Hepatocyte (in vitro differentiated cells): ENCODE data around the gene ST6GALNAC2. TPM values are rescaled to one million over a fixed set of nuclear protein-coding genes. Genes with fewer than 3 reads are reported as not detected.

Experiments used
- DNase-seq: peaks from one replicate; pipeline ENCODE4 v3.0.0-alpha.2; 2016; ENCODE audit warnings: low spot score
- H2AFZ ChIP-seq: fragments of 200-600 bp; sonication (generic); 2 replicates; pipeline ENCODE4 v1.6.0; 2016; ENCODE audit warnings: antibody characterized with exemption, mild to moderate bottlenecking
- H3K27ac ChIP-seq: fragments of 200-600 bp; sonication (generic); 2 replicates; pipeline ENCODE4 v1.5.1; 2016; ENCODE audit warnings: mild to moderate bottlenecking
- H3K27me3 ChIP-seq: fragments of 200-600 bp; sonication (generic); 2 replicates; pipeline ENCODE4 v1.6.1; 2016
- H3K36me3 ChIP-seq: fragments of 200-600 bp; sonication (generic); replicated peaks from 2 replicates; pipeline ENCODE4 v1.5.1; 2016; ENCODE audit warnings: low read depth; ENCODE audit not compliant: insufficient read depth
- H3K4me1 ChIP-seq: fragments of 200-600 bp; sonication (generic); 2 replicates; pipeline ENCODE4 v1.5.1; 2016; ENCODE audit warnings: mild to moderate bottlenecking, moderate library complexity; ENCODE audit not compliant: insufficient read depth
- H3K4me2 ChIP-seq: fragments of 200-600 bp; sonication (generic); 2 replicates; pipeline ENCODE4 v1.6.0; 2016
- H3K4me3 ChIP-seq: fragments of 200-600 bp; sonication (generic); 2 replicates; pipeline ENCODE4 v1.5.1; 2016; ENCODE audit warnings: mild to moderate bottlenecking
- H3K79me2 ChIP-seq: fragments of 200-600 bp; sonication (generic); 2 replicates; pipeline ENCODE4 v1.6.0; 2017; ENCODE audit warnings: mild to moderate bottlenecking
- H3K9me2 ChIP-seq: fragments of 200-600 bp; sonication (generic); replicated peaks from 2 replicates; pipeline ENCODE4 v1.6.0; 2017; ENCODE audit warnings: mild to moderate bottlenecking; ENCODE audit not compliant: insufficient read depth
- H3K9me3 ChIP-seq: fragments of 200-600 bp; sonication (generic); 2 replicates; pipeline ENCODE4 v1.5.1; 2016; ENCODE audit warnings: low read depth, mild to moderate bottlenecking
- H4K20me1 ChIP-seq: fragments of 200-600 bp; sonication (generic); 2 replicates; pipeline ENCODE4 v1.6.0; 2016; ENCODE audit warnings: mild to moderate bottlenecking; ENCODE audit not compliant: insufficient read depth, poor library complexity, severe bottlenecking
- EZH2 ChIP-seq: fragments of 200-600 bp; sonication (generic); IDR thresholded peaks from 2 replicates; pipeline ENCODE4 v1.6.1; 2016; ENCODE audit warnings: antibody characterized with exemption, mild to moderate bottlenecking, borderline replicate concordance
- EZH2phosphoT487 ChIP-seq: fragments of 200-600 bp; sonication (generic); IDR thresholded peaks from one replicate; pipeline ENCODE4 v1.6.1; 2018; ENCODE audit warnings: antibody characterized with exemption, mild to moderate bottlenecking, low read depth, moderate library complexity; ENCODE audit not compliant: unreplicated experiment, severe bottlenecking
- WGBS: methylation state at CpG from one replicate; pipeline ENCODE4 v1.1.6; 2016; ENCODE audit warnings: low lambda C conversion rate; ENCODE audit errors: missing lambda C conversion rate; 5-methylcytosine and 5-hydroxymethylcytosine counted together
- polyA plus RNA-seq: library from polyadenylated mRNA; unstranded; fragments of >200 nt; fragmentation: Nextera tagmentation; extraction: Ambion mirVana; gene quantifications from 2 replicates; pipeline ENCODE4 v1.2.1, GENCODE V29; 2016
- total RNA-seq: library from RNA; depleted of rRNA; stranded (reverse); fragments of >200 nt; gene quantifications from 2 replicates; pipeline ENCODE4 v1.2.3, GENCODE V29; 2014
- TF ChIP-seq, protein P1 (sequence below): fragments of 200-600 bp; sonication (generic); IDR thresholded peaks from 2 replicates; pipeline ENCODE4 v1.5.1; 2016; ENCODE audit warnings: antibody characterized with exemption, mild to moderate bottlenecking; ENCODE audit not compliant: poor library complexity

Gene ST6GALNAC2
- total and polyA plus RNA-seq, 2 experiments from 2014 or later: 1.4 to 1.8 TPM

DNA sequence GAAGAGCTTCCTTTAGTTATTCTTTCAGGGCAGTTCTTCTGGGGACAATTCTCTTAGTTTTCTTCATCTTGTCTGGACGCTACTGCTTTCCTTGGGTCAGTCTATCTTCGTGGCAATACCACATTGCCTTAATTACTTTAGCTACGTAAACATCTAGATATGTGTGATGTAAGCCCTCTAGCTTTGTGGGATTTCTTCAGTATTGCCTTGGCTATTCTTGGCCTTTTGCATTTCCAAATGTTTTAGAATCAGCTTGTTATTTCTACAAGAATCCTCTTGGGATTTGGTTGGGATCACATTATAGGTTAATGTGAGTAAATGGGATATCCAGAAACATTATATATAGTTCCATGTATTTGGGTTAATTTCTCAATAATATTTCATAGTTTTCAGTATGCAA, 9.0 kb upstream of the ST6GALNAC2 start:
- Histone ChIP-seq H3K4me1 (no peaks in the 10 kb centered on the region), H3K9me3 (no peaks in the 10 kb centered on the region), H3K79me2 (no peaks in the 10 kb centered on the region), H3K9me2 (no peaks in the 10 kb centered on the region), H3K27ac (no peak overlapping the region), H3K27me3 (no peaks in the 10 kb centered on the region), H3K36me3 (no peaks in the 10 kb centered on the region), H3K4me2 (no peak overlapping the region), H4K20me1 (no peaks in the 10 kb centered on the region), H3K4me3 (no peak overlapping the region), H2AFZ (no peak overlapping the region)
- DNase-seq: no peak
- WGBS: 71% methylated on average over 3 of the region's 3 CpGs
- TF ChIP-seq EZH2phosphoT487: no peak
- TF ChIP-seq, protein P1, sequence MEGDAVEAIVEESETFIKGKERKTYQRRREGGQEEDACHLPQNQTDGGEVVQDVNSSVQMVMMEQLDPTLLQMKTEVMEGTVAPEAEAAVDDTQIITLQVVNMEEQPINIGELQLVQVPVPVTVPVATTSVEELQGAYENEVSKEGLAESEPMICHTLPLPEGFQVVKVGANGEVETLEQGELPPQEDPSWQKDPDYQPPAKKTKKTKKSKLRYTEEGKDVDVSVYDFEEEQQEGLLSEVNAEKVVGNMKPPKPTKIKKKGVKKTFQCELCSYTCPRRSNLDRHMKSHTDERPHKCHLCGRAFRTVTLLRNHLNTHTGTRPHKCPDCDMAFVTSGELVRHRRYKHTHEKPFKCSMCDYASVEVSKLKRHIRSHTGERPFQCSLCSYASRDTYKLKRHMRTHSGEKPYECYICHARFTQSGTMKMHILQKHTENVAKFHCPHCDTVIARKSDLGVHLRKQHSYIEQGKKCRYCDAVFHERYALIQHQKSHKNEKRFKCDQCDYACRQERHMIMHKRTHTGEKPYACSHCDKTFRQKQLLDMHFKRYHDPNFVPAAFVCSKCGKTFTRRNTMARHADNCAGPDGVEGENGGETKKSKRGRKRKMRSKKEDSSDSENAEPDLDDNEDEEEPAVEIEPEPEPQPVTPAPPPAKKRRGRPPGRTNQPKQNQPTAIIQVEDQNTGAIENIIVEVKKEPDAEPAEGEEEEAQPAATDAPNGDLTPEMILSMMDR: no peak
- TF ChIP-seq EZH2: no peak

DNA sequence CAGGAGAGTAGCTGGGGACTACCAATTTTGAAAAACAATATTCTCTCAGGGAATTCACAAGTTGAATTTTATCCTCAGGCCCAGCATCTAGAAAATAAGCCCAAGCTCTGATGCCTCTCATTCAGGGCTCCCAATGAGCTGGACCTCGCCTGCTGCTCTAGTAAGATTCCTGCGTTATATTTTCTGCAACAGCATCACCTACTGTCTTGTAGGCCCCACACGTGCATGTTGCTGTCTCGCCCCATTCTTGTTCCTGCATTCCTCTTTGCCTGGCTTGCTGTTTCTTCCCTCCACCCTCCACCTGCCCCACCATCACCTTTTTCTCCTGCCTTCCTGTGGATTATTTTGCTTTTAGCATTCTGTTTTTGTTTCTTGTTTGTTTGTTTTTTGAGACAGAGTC, 8.3 kb upstream of the ST6GALNAC2 start:
- H2AFZ ChIP-seq: no peak overlapping the region
- H3K79me2 ChIP-seq: no peaks in the 10 kb centered on the region
- DNase-seq: no peak
- no peaks in the 10 kb centered on the region for H3K36me3 ChIP-seq
- no peak overlapping the region for H3K27ac ChIP-seq
- 74% methylated on average over 4 of the region's 4 CpGs for WGBS
- TF ChIP-seq EZH2: no peak
- TF ChIP-seq, protein P1: no peak
- no peak for TF ChIP-seq EZH2phosphoT487
- H3K4me3 ChIP-seq: no peak overlapping the region
- no peak overlapping the region for H3K4me2 ChIP-seq
- no peaks in the 10 kb centered on the region for H3K27me3 ChIP-seq
- no peaks in the 10 kb centered on the region for H3K9me2 ChIP-seq
- no peaks in the 10 kb centered on the region for H4K20me1 ChIP-seq
- no peaks in the 10 kb centered on the region for H3K4me1 ChIP-seq
- H3K9me3 ChIP-seq: no peaks in the 10 kb centered on the region

DNA sequence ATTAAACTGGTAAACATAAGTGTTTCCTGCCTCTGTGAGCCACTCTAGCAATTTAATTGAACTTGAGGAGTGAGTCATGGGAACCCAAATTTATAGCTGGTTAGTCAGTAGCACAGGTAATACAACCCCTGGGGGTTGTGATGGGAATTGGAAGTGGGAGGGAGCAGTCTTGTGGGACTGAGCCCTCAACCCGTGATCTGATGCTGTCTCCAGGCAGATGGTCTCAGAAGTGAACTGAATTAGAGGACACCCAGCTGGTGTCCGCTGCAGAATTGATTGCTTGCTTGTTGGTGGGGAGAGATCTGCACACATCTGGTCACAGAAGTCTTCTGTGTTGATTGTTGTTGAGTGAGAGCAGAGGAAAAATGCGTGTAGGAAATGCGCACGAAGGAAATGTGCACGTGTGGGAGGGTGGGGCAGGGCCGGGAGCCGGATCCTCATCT, 7.7 kb upstream of the ST6GALNAC2 start:
- H3K36me3 ChIP-seq: no peaks in the 10 kb centered on the region
- WGBS: 84% methylated on average over 8 of the region's 8 CpGs
- H2AFZ ChIP-seq: no peak overlapping the region
- TF ChIP-seq EZH2 (no peak), EZH2phosphoT487 (no peak)
- TF ChIP-seq, protein P1: no peak
- no peak overlapping the region for H3K27ac ChIP-seq
- H3K9me2 ChIP-seq: no peaks in the 10 kb centered on the region
- H3K79me2 ChIP-seq: no peaks in the 10 kb centered on the region
- no peak overlapping the region for H3K4me2 ChIP-seq
- H4K20me1 ChIP-seq: no peaks in the 10 kb centered on the region
- H3K9me3 ChIP-seq: no peaks in the 10 kb centered on the region
- DNase-seq: no peak
- no peaks in the 10 kb centered on the region for H3K4me1 ChIP-seq
- H3K27me3 ChIP-seq: no peaks in the 10 kb centered on the region
- no peak overlapping the region for H3K4me3 ChIP-seq

GRCh38 chr17:76588182-76588581, 2.5 kb upstream of the ST6GALNAC2 start:
- no peak overlapping the region for H2AFZ ChIP-seq
- no peak overlapping the region for H3K4me3 ChIP-seq
- H3K27me3 ChIP-seq: peaks cover 29% of the 10 kb centered on the region
- H3K79me2 ChIP-seq: no peaks in the 10 kb centered on the region
- H4K20me1 ChIP-seq: no peaks in the 10 kb centered on the region
- TF ChIP-seq, protein P1: no peak
- no peak for TF ChIP-seq EZH2
- TF ChIP-seq EZH2phosphoT487: no peak
- no peaks in the 10 kb centered on the region for H3K9me3 ChIP-seq
- no peaks in the 10 kb centered on the region for H3K9me2 ChIP-seq
- H3K4me2 ChIP-seq: no peak overlapping the region
- H3K36me3 ChIP-seq: no peaks in the 10 kb centered on the region
- H3K4me1 ChIP-seq: peaks cover 13% of the 10 kb centered on the region
- DNase-seq: no peak
- no peak overlapping the region for H3K27ac ChIP-seq
